Stimulated activated naive CD4-positive, alpha-beta T cell treated with Interleukin-2 at 50 U/mL for 16 hours (primary cell): Measurements from ENCODE around the gene EXOC4.

Experiments used
- DNase-seq: peaks from one replicate; lab custom pipeline; 2025; lab: John Stamatoyannopoulos, UW

The EXOC4 gene

GRCh38 chr7:133491201-133491691 is 238.4 kb downstream of the EXOC4 start:
- DNase-seq = no peak

- DNase-seq = no peak
These were observed 239.2 kb downstream of the EXOC4 start for GRCh38 chr7:133491846-133492652.

GRCh38 chr7:133497061-133497460 is 244.2 kb downstream of the EXOC4 start:
- DNase-seq = no peak

GRCh38 chr7:133501771-133502170 is 248.9 kb downstream of the EXOC4 start:
- DNase-seq = no peak

- DNase-seq = no peak
These were observed 249.6 kb downstream of the EXOC4 start for GRCh38 chr7:133502498-133502897.

GRCh38 chr7:133502972-133503371 is 250.1 kb downstream of the EXOC4 start:
- DNase-seq = no peak

- no peak for DNase-seq
These were observed 251.9 kb downstream of the EXOC4 start for GRCh38 chr7:133504825-133505224.

GRCh38 chr7:133509822-133510221 is 256.9 kb downstream of the EXOC4 start:
- no peak for DNase-seq

GRCh38 chr7:133510326-133511055 is 257.6 kb downstream of the EXOC4 start:
- DNase-seq = no peak

GRCh38 chr7:133511252-133511651 is 258.4 kb downstream of the EXOC4 start:
- no peak for DNase-seq

- no peak for DNase-seq
These were observed 258.8 kb downstream of the EXOC4 start for GRCh38 chr7:133511708-133512107.

GRCh38 chr7:133512560-133512959 is 259.7 kb downstream of the EXOC4 start:
- no peak for DNase-seq

GRCh38 chr7:133513608-133514007 is 260.7 kb downstream of the EXOC4 start:
- no peak for DNase-seq

- no peak for DNase-seq
These were observed 261.7 kb downstream of the EXOC4 start for GRCh38 chr7:133514551-133514950.

- no peak for DNase-seq
These were observed 264.9 kb downstream of the EXOC4 start for GRCh38 chr7:133517766-133518165.

GRCh38 chr7:133518718-133519117 is 265.8 kb downstream of the EXOC4 start:
- DNase-seq = no peak

- no peak for DNase-seq
These were observed 267.4 kb downstream of the EXOC4 start for GRCh38 chr7:133520248-133520647.

- DNase-seq = no peak
These were observed 269.6 kb downstream of the EXOC4 start for GRCh38 chr7:133522501-133522900.

- DNase-seq = no peak
These were observed 275.9 kb downstream of the EXOC4 start for GRCh38 chr7:133528796-133529195.

- DNase-seq = no peak
These were observed 277.0 kb downstream of the EXOC4 start for GRCh38 chr7:133529861-133530260.

- DNase-seq = no peak
These were observed 277.8 kb downstream of the EXOC4 start for GRCh38 chr7:133530682-133531081.

- no peak for DNase-seq
These were observed 281.9 kb downstream of the EXOC4 start for GRCh38 chr7:133534816-133535215.

GRCh38 chr7:133535308-133535707 is 282.4 kb downstream of the EXOC4 start:
- DNase-seq = no peak
